Mesendoderm (in vitro differentiated cells): ENCODE results near the gene EFCAB6.

Experiments used
- DNase-seq: peaks from one replicate; pipeline ENCODE4 v3.0.0; 2013
- H2AK5ac ChIP-seq: 2 replicates; pipeline ENCODE4 v1.6.1; 2013; ENCODE audit warnings: low read length, inconsistent platforms
- H2BK120ac ChIP-seq: 2 replicates; pipeline ENCODE4 v1.6.1; 2013; ENCODE audit warnings: low read depth, mild to moderate bottlenecking, low read length, moderate library complexity, mixed read lengths
- H2BK15ac ChIP-seq: replicated peaks from 2 replicates; pipeline ENCODE4 v1.6.1; 2013; ENCODE audit warnings: low read depth, mild to moderate bottlenecking, moderate library complexity
- H2BK5ac ChIP-seq: 2 replicates; pipeline ENCODE4 v1.6.1; 2013; ENCODE audit warnings: low read length, inconsistent platforms
- H3K18ac ChIP-seq: 2 replicates; pipeline ENCODE4 v1.6.1; 2013; ENCODE audit warnings: mild to moderate bottlenecking, low read length, mixed read lengths
- H3K23ac ChIP-seq: one replicate; pipeline ENCODE4 v1.6.1; 2013; ENCODE audit warnings: low read length
- H3K27ac ChIP-seq: 2 replicates; pipeline ENCODE4 v1.5.1; 2013; ENCODE audit warnings: low read depth, mild to moderate bottlenecking, inconsistent platforms, low read length, moderate library complexity
- H3K27me3 ChIP-seq: 2 replicates; pipeline ENCODE4 v1.6.1; 2013; ENCODE audit warnings: low read length, control low read depth, mild to moderate bottlenecking, inconsistent platforms; ENCODE audit not compliant: insufficient read depth, poor library complexity
- H3K36me3 ChIP-seq: 2 replicates; pipeline ENCODE4 v1.6.1; 2013; ENCODE audit warnings: low read length, inconsistent platforms; ENCODE audit not compliant: control insufficient read depth, insufficient read depth
- H3K4ac ChIP-seq: one replicate; pipeline ENCODE4 v1.6.1; 2013; ENCODE audit warnings: low read depth, mild to moderate bottlenecking, low read length, moderate library complexity
- H3K4me1 ChIP-seq: 2 replicates; pipeline ENCODE4 v1.6.1; 2013; ENCODE audit warnings: low read depth, low read length, inconsistent platforms; ENCODE audit not compliant: control insufficient read depth
- H3K4me2 ChIP-seq: 2 replicates; pipeline ENCODE4 v1.6.1; 2013; ENCODE audit warnings: low read length
- H3K4me3 ChIP-seq: 2 replicates; pipeline ENCODE4 v1.5.1; 2013; ENCODE audit warnings: mild to moderate bottlenecking, low read length
- H3K56ac ChIP-seq: one replicate; pipeline ENCODE4 v1.6.1; 2013; ENCODE audit warnings: low read length
- H3K79me1 ChIP-seq: 2 replicates; pipeline ENCODE4 v1.6.1; 2013; ENCODE audit warnings: low read length, inconsistent platforms
- H3K79me2 ChIP-seq: 2 replicates; pipeline ENCODE4 v1.6.1; 2013; ENCODE audit warnings: mild to moderate bottlenecking, low read length; ENCODE audit not compliant: control insufficient read depth, insufficient read depth
- H3K9ac ChIP-seq: 2 replicates; pipeline ENCODE4 v1.6.1; 2013; ENCODE audit warnings: low read length, inconsistent platforms
- H4K5ac ChIP-seq: one replicate; pipeline ENCODE4 v1.6.1; 2013; ENCODE audit warnings: low read length
- H4K8ac ChIP-seq: one replicate; pipeline ENCODE4 v1.6.1; 2013; ENCODE audit warnings: low read depth, mild to moderate bottlenecking, control low read depth, low read length, moderate library complexity
- WGBS: extraction: QIAGEN DNeasy Blood & Tissue Kit; methylation state at CpG from one replicate; pipeline ENCODE4 v1.1.7; 2013; ENCODE audit warnings: low lambda C conversion rate, missing lambda C conversion rate; ENCODE audit not compliant: insufficient coverage; ENCODE audit errors: extremely low coverage; 5-methylcytosine and 5-hydroxymethylcytosine counted together

The EFCAB6 gene

DNA sequence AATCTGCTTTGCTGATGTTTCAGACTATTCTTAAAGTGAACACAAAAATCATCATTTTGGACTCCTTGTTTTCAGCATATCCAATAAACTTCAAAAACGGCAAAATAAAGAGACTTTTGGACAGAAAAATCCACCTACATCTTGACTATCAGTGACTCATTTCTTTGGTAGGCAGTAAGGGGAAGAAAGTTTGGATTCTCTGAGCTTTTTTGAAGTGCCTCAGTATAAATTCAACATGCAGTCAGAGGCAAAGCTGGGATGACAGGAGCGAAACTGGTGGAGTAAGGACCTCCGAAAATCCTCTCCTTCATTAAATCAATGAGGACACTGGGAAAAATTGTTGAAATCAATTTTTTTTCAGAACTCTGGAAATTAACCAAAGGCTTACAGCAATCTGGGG, 29.7 kb downstream of the EFCAB6 start:
- no peaks in the 10 kb centered on the region for H3K79me2 ChIP-seq
- no peak overlapping the region for H3K9ac ChIP-seq
- H3K4me1 ChIP-seq: no peaks in the 10 kb centered on the region
- no peak overlapping the region for H3K4me3 ChIP-seq
- no peak overlapping the region for H2AK5ac ChIP-seq
- H2BK120ac ChIP-seq: no peak overlapping the region
- no peak overlapping the region for H3K56ac ChIP-seq
- no peak overlapping the region for H3K23ac ChIP-seq
- H3K79me1 ChIP-seq: no peaks in the 10 kb centered on the region
- no peak overlapping the region for H3K27ac ChIP-seq
- no peaks in the 10 kb centered on the region for H3K36me3 ChIP-seq
- no peak overlapping the region for H4K8ac ChIP-seq
- H3K4ac ChIP-seq: no peak overlapping the region
- no CpG with 5 or more reads among the region's 3 CpGs for WGBS
- no peak overlapping the region for H3K4me2 ChIP-seq
- no peak for DNase-seq
- H3K27me3 ChIP-seq: no peaks in the 10 kb centered on the region
- H2BK5ac ChIP-seq: no peak overlapping the region
- H4K5ac ChIP-seq: no peak overlapping the region
- no peak overlapping the region for H2BK15ac ChIP-seq
- H3K18ac ChIP-seq: no peak overlapping the region

DNA sequence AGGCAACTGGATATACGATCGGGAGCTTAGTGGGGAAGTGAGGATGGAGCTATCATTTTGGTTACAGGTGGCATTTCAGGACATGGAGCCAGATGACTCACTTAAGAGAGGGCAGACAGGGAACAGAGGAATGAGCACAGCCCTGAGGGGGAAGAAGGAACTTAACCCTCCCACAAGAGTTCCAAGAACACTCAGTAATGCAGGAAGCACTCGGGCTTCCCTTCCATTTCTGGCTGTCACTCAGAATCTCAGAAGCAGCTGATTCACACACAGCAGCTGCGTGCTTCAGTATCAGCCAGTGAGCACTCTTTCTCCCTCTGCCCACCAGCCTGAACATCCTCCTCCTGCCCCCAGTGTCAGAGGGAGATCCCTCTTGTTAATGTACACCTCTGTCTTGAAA, 34.8 kb downstream of the EFCAB6 start:
- no peak overlapping the region for H3K9ac ChIP-seq
- no peak overlapping the region for H3K18ac ChIP-seq
- H3K4ac ChIP-seq: no peak overlapping the region
- H3K56ac ChIP-seq: no peak overlapping the region
- H3K27ac ChIP-seq: no peak overlapping the region
- H3K79me1 ChIP-seq: no peaks in the 10 kb centered on the region
- no peak overlapping the region for H2BK120ac ChIP-seq
- no peaks in the 10 kb centered on the region for H3K27me3 ChIP-seq
- H4K8ac ChIP-seq: no peak overlapping the region
- no peak overlapping the region for H2AK5ac ChIP-seq
- no peak overlapping the region for H4K5ac ChIP-seq
- H3K23ac ChIP-seq: no peak overlapping the region
- H2BK15ac ChIP-seq: no peak overlapping the region
- H3K36me3 ChIP-seq: no peaks in the 10 kb centered on the region
- peak; percentile 5 for DNase-seq
- no peaks in the 10 kb centered on the region for H3K79me2 ChIP-seq
- H3K4me1 ChIP-seq: no peaks in the 10 kb centered on the region
- H3K4me2 ChIP-seq: no peak overlapping the region
- no peak overlapping the region for H3K4me3 ChIP-seq
- H2BK5ac ChIP-seq: no peak overlapping the region
- no CpG with 5 or more reads among the region's 4 CpGs for WGBS

DNA sequence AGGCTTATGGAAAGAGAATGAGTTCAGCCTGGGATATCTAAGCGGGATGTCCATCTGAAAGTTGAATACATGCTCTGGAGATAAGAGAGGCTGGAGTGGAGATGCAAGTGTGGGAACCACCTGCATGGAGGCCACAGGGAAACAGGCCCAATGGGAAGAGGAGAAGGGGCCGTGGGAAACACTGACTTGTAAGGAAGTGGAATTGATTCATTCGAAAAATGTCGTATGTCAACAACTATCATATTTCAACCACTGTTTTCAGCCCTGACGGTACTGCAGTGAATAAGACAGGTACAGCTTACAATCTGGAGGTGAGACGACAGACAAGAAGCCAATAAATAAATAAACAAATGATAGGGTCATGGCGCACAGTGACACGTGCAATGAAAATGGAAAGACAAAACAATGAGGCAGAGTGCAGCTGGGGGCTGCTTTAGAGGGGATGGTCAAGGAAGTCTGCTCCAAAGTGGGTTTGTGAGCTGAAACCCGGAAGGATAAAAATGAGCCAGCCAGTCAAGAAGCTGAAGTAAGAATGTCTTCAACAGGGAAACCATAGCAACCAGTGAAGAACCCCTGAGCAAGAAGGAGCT, 35.9 kb downstream of the EFCAB6 start:
- Histone ChIP-seq H2AK5ac (no peak overlapping the region), H3K27me3 (no peaks in the 10 kb centered on the region), H3K9ac (no peak overlapping the region), H3K4me2 (no peak overlapping the region), H2BK15ac (no peak overlapping the region), H3K23ac (no peak overlapping the region), H3K79me2 (no peaks in the 10 kb centered on the region), H3K4ac (no peak overlapping the region), H4K8ac (no peak overlapping the region), H2BK5ac (no peak overlapping the region), H3K36me3 (no peaks in the 10 kb centered on the region), H3K79me1 (no peaks in the 10 kb centered on the region), H4K5ac (no peak overlapping the region), H3K4me1 (no peaks in the 10 kb centered on the region), H3K18ac (no peak overlapping the region), H3K56ac (no peak overlapping the region), H3K27ac (no peak overlapping the region), H3K4me3 (no peak overlapping the region), H2BK120ac (no peak overlapping the region)
- WGBS: no CpG with 5 or more reads among the region's 9 CpGs
- DNase-seq: no peak

DNA sequence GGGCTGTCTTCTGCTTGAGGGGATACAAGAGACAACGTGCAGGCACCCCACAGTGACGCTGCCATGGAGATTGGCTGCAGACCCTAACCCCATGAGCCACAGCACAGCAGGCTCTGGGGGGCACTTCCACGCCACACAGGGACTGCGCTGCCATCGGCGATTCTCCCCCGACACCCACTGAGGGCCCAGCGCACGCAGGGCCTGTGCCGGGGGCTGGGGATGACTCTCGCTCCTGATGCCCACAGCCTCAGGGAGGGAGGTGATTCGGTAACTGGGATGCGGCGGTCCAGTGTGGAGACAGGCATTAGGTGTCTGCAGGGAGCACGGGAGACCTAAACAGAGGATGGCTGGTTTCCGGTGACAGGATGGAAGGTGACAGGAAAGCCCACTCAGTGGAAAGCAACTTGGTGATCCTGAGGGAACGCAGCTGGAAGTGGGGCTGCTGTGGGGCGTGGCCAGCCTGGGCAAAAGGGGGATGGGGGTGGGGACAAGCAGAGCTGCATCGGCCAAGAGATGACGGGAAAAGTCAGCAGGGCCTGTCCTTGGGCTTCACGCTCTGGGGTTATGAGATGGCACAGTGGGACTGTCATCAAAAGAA, 37.7 kb downstream of the EFCAB6 start:
- no peak overlapping the region for H2BK120ac ChIP-seq
- H2BK15ac ChIP-seq: no peak overlapping the region
- H3K4me3 ChIP-seq: no peak overlapping the region
- H3K4ac ChIP-seq: no peak overlapping the region
- H4K5ac ChIP-seq: no peak overlapping the region
- H4K8ac ChIP-seq: no peak overlapping the region
- H3K9ac ChIP-seq: no peak overlapping the region
- H3K27me3 ChIP-seq: no peaks in the 10 kb centered on the region
- no peak overlapping the region for H3K27ac ChIP-seq
- H2AK5ac ChIP-seq: no peak overlapping the region
- H3K4me2 ChIP-seq: no peak overlapping the region
- H3K23ac ChIP-seq: no peak overlapping the region
- H3K36me3 ChIP-seq: no peaks in the 10 kb centered on the region
- H3K79me1 ChIP-seq: no peaks in the 10 kb centered on the region
- H2BK5ac ChIP-seq: no peak overlapping the region
- H3K56ac ChIP-seq: no peak overlapping the region
- DNase-seq: no peak
- no CpG with 5 or more reads among the region's 21 CpGs for WGBS
- H3K4me1 ChIP-seq: no peaks in the 10 kb centered on the region
- no peak overlapping the region for H3K18ac ChIP-seq
- H3K79me2 ChIP-seq: no peaks in the 10 kb centered on the region

DNA sequence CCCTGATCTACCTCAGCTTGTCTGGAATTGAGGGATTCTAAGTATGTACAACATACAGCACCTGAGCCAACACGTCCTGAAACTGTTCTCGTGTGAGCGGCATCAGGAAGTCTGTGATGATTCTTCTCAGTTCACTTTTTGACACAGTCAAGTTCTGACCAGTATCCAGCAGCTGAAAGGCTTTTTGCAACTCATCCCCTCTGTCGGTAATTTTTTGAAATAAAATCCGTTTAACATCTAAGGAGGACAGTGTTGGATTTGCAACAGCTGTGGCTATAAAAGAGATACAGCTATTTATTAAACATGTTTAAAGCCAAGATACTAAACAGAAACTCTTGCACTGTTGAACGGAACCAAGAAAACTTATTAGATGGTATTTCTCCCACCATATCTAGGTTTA, 39.3 kb downstream of the EFCAB6 start:
- no peaks in the 10 kb centered on the region for H3K27me3 ChIP-seq
- no peak overlapping the region for H3K4ac ChIP-seq
- H4K5ac ChIP-seq: no peak overlapping the region
- no peak overlapping the region for H2BK15ac ChIP-seq
- no peak overlapping the region for H3K18ac ChIP-seq
- no peaks in the 10 kb centered on the region for H3K4me1 ChIP-seq
- H2AK5ac ChIP-seq: no peak overlapping the region
- no peak overlapping the region for H2BK120ac ChIP-seq
- no peak overlapping the region for H3K4me2 ChIP-seq
- H3K79me2 ChIP-seq: no peaks in the 10 kb centered on the region
- no peaks in the 10 kb centered on the region for H3K36me3 ChIP-seq
- no peak overlapping the region for H3K23ac ChIP-seq
- H3K27ac ChIP-seq: no peak overlapping the region
- no peak overlapping the region for H2BK5ac ChIP-seq
- no peak overlapping the region for H3K9ac ChIP-seq
- WGBS: no CpG with 5 or more reads among the region's 6 CpGs
- H3K4me3 ChIP-seq: no peak overlapping the region
- no peak overlapping the region for H4K8ac ChIP-seq
- no peak for DNase-seq
- no peaks in the 10 kb centered on the region for H3K79me1 ChIP-seq
- no peak overlapping the region for H3K56ac ChIP-seq

DNA sequence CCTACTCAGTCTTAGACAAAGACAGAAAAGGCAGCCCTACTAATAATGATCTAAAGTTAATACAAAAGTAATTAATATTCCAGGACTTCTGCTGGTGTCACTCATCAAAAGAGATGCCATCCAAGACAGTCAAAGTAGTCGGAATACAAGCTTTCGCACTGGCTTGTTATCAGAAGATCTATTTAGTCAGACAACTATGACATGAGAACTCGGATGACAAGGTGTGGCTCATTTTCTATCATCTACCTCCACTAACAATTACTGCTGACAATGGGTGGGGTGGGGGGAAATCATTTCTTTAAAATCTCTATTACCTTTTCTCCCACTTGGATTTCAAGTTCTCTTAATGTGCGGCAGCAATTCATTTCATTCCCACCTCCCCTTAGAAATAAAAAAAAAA, 56.7 kb downstream of the EFCAB6 start:
- no peak overlapping the region for H3K4me3 ChIP-seq
- H4K5ac ChIP-seq: no peak overlapping the region
- no peak overlapping the region for H3K56ac ChIP-seq
- H3K36me3 ChIP-seq: no peaks in the 10 kb centered on the region
- H2BK15ac ChIP-seq: no peak overlapping the region
- H3K27me3 ChIP-seq: no peaks in the 10 kb centered on the region
- H2BK5ac ChIP-seq: no peak overlapping the region
- no peaks in the 10 kb centered on the region for H3K4me1 ChIP-seq
- no peak overlapping the region for H3K4me2 ChIP-seq
- no peak overlapping the region for H3K4ac ChIP-seq
- H3K27ac ChIP-seq: no peak overlapping the region
- H3K23ac ChIP-seq: no peak overlapping the region
- no peak overlapping the region for H3K18ac ChIP-seq
- H2BK120ac ChIP-seq: no peak overlapping the region
- DNase-seq: no peak
- H2AK5ac ChIP-seq: no peak overlapping the region
- H3K79me2 ChIP-seq: no peaks in the 10 kb centered on the region
- no CpG with 5 or more reads among the region's 4 CpGs for WGBS
- H4K8ac ChIP-seq: no peak overlapping the region
- no peaks in the 10 kb centered on the region for H3K79me1 ChIP-seq
- no peak overlapping the region for H3K9ac ChIP-seq
